Hematopoietic multipotent progenitor cell treated with erythropoietin and hydrocortisone succinate and interleukin-3 and kit ligand, for 17 days (in vitro differentiated cells): ENCODE measurements around the gene GSTT2.
"Not testable (repeated sequence)": the region's sequence is repeated elsewhere in the genome, so short reads cannot be mapped to it uniquely, and the experiment has no call there.

Experiments
- DNase-seq: peaks from one replicate; pipeline ENCODE4 v3.0.0-alpha.2; 2015; ENCODE audit warnings: low spot score

The GSTT2 gene

GRCh38 chr22:23974836-23975352 is 5.0 kb upstream of the GSTT2 start:
- DNase-seq: not testable (repeated sequence)

- DNase-seq: not testable (repeated sequence)
Observed at GRCh38 chr22:23977304-23977703, 2.6 kb upstream of the GSTT2 start.

GRCh38 chr22:23980567-23980966 is 633 bp downstream of the GSTT2 start:
- DNase-seq: not testable (repeated sequence)

GRCh38 chr22:23984430-23984829 is 4.5 kb downstream of the GSTT2 start:
- peak; percentile 83 for DNase-seq

DNA sequence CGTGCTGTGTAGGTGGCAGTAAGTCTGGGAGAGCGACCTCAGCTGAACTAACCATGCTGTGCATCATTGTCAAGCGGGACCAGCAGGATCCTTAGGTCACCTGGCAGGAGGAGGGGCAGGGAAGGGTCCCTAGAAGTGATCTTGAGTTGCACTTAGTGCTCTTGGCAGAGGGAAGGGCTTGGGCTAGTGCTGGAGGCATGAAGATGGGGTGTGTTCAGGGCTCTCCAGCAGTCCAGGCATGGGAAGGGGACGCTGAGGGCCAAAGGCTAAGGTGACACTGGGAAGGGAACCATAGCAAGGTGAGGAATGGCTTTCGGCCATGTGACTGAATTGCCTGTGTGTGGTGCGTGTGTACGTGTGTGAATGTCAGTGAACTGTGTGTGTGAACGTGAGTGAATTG is 6.2 kb downstream of the GSTT2 start:
- not testable (repeated sequence) for DNase-seq

- DNase-seq: not testable (repeated sequence)
Observed at GRCh38 chr22:23986538-23987178, 6.7 kb downstream of the GSTT2 start.

- DNase-seq: not testable (repeated sequence)
Observed at GRCh38 chr22:23989583-23990244, 9.8 kb downstream of the GSTT2 start.

- not testable (repeated sequence) for DNase-seq
Observed at GRCh38 chr22:23993080-23993479, 13.1 kb downstream of the GSTT2 start.

- peak; percentile 34 for DNase-seq
Observed at GRCh38 chr22:23993581-23994177, 13.7 kb downstream of the GSTT2 start.

GRCh38 chr22:23997092-23997491 is 17.2 kb downstream of the GSTT2 start:
- no peak for DNase-seq

- DNase-seq: not testable (repeated sequence)
Observed at GRCh38 chr22:23999779-24000178, 19.8 kb downstream of the GSTT2 start.

GRCh38 chr22:24001314-24001713 is 21.4 kb downstream of the GSTT2 start:
- no peak for DNase-seq

DNA sequence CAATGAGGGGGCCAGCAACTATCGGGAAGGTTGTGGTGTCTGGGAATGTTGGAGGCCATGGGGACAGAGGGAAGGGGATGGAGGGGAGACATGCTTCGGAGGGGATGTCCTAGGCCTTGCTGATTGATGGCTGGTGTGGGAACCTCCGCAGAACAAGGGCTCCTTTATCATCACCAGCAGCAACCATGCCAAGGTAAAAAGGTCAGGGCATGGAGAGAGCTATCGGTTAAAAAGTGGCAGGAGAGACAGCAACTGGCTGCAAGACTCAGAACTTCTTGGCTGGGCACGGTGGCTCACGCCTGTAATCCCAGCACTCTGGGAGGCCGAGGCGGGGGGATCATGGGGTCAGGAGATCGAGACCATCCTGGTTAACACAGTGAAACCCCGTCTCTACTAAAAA is 22.3 kb downstream of the GSTT2 start:
- DNase-seq: no peak

DNA sequence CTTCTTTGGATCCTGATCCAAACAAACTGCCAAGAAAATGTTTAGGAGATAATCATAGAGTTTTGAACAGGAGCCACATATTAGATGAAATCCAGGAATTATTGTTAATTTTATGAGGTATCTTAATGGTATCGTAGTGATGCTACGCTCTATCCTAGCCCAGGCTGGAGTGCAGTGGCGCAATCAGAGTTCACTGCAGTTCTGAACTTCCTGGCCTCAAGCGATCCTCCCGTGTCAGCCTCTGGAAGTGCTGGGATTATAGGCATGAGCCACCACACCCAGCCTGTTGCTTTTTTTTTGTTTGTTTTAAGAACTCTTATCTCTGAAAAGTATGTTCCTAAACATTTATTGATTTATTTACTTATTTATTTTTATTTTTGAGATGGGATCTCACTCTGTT is 22.9 kb downstream of the GSTT2 start:
- DNase-seq: no peak

DNA sequence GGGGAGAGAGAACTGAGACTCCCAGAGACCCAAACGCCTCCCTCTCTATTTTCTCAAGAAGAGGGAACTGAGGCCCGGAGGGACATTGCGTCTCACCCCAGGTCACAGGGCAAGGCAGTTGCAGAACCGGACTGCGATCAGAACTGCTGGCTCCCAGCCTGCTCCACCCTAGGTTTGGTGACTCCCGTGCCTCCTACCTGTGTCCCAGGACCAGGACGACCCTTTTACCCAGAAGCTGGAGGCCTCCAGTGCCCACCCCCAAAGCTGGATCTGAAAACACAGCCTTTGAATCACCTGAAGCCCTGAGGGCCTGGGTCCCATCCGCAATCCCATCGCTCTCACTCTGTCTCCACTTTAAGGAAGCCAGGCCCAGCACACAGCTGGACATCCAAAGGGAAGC is 24.0 kb downstream of the GSTT2 start:
- DNase-seq: no peak

GRCh38 chr22:24005201-24005600 is 25.3 kb downstream of the GSTT2 start, which contains the start of gene GSTT4:
TSS of gene GSTT4 (minus strand) at chr22:24005453. CDS start at chr22:24005356, 97 bp downstream.
- DNase-seq: peak; percentile 2

DNA sequence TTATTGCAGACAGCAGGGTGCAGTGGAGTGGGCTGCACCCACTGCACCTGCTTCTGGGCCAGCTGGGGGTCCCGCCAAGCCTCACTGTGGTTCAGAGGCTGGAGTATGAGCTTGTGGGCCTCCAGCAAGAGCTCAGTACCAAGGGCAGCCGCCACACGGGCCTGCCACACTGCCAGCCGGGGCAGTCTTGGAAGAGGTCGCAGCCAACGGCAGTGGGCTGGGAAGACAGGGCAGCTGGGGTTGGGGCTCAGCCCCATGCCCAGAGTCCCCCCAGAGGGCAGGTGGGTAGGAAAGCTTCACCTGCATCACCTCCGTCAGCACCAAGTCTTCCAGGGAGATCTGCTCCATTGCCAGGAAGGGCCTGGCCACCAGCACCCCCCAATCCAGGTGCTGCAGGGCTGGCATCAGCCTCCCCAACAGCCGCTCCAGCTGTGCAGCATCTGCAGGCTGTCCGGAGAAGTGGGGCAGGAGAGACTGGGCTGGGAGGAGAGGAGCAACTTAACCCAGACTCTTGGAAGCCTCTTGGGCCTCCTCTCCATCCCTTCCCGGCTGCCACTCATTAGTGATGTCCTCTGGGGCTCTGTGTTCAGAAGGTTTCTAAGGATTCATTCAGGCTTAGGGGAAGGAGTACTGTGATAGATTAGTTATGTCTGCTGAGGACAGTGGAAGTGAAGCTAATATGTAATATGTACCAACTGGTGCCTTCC is 26.4 kb downstream of the GSTT2 start:
- peak; percentile 2 for DNase-seq

GRCh38 chr22:24006914-24007214 is 26.9 kb downstream of the GSTT2 start:
- DNase-seq: no peak

GRCh38 chr22:24007253-24008021 is 27.5 kb downstream of the GSTT2 start:
- no peak for DNase-seq

DNA sequence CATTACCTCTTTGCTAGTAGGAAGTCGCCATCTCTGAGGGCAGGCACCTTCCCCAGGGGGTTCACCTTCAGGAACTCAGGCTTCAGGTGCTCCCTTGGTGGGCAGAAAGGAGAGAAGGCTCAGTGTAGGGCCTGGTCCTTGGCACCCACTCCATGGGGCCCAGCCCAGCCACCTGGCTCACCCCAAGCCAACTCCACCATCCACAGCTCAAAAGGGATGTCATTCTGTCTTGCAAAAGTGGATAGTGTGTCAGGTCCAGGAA is 28.0 kb downstream of the GSTT2 start:
- no peak for DNase-seq

- DNase-seq: no peak
Observed at GRCh38 chr22:24008381-24009226, 28.7 kb downstream of the GSTT2 start.
